Epithelial cell of prostate (primary cell): ENCODE results near the gene PRR36.

Experiments
- DNase-seq: peaks from one replicate; pipeline ENCODE4 v3.0.0-alpha.2; 2011; ENCODE audit warnings: low read depth, low spot score
- H3K27ac ChIP-seq: fragments of 450-650 bp; 2 replicates; pipeline ENCODE4 v1.5.1; 2017; ENCODE audit warnings: mild to moderate bottlenecking

The PRR36 gene

GRCh38 chr19:7914099-7914498 is 39.9 kb upstream of the PRR36 start:
- DNase-seq: no peak
- H3K27ac ChIP-seq: no peak overlapping the region

- no peak for DNase-seq
These were observed 39.5 kb upstream of the PRR36 start for GRCh38 chr19:7913652-7914051.

DNA sequence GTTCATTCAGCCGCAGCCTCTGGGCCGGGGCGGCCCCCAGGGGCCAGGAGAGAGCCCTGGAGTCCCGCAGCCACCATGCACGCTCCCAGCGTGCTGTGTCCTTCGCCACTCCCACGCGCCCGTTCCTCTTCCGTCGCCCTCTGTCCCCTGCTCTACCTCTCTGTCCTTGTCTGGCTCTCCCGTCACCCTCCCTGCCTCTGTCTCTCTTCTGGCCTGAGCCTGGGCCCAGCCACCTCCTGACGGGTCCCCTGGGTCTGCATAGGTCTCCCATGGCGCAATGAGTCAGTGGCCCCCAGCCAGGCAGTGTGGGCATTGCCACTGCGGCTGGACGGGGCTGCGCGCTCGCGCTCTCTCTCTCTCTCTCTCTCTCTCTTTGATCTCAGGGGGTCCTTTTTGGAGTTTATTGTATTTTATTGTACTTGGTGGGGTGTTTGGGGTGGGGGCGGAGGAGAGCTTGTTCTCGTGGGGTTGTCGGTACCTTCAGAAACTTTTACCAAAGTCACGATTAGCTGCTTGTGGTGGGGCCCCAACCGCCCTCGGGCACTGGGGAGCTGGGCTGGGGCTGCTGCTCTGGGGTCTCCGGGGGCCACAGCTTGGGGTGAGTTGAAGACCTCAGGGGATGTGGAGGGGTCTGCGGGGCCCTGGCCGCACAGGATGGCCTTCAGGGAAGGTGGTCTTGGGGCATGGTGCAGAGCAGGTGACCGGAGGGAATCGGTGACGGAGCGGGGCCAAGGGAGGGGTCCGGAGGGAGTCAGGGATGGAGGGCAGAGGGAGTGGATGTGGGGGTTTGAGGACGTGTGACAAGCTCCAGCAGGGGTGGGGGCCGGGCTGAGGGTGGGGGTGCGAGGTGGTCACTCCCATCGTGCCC is 38.7 kb upstream of the PRR36 start:
- H3K27ac ChIP-seq: no peak overlapping the region
- DNase-seq: no peak

More at GRCh38 chr19:7913652-7914051, 39.5 kb upstream of the PRR36 start:
- H3K27ac ChIP-seq: no peak overlapping the region

DNA sequence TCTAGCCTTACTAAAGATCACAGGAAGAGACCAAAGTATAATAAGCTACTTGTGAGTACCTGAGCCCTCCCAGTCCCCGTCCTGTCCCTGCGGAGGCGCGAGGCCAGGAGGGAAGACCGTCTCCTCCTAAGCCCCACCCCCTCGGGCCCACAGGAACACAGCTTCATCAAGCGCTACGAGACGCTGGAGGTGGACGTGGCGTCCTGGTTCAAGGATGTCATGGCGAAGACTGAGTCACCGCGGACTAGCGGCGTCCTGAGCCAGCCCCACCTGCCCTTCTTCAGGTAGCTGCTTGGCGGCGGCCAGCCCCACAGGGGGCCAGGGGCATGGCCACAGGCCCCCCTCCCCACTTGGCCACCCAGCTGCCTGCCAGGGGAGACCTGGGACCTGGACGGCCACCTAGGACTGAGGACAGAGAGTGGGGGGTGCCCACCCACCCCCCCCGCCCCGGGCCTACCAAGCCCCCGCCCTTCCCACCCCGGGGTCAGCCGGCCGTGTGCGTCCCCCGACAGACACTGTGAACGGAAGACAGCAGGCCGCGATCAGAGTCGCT is 38.0 kb upstream of the PRR36 start:
- no peak overlapping the region for H3K27ac ChIP-seq
- DNase-seq: no peak

DNA sequence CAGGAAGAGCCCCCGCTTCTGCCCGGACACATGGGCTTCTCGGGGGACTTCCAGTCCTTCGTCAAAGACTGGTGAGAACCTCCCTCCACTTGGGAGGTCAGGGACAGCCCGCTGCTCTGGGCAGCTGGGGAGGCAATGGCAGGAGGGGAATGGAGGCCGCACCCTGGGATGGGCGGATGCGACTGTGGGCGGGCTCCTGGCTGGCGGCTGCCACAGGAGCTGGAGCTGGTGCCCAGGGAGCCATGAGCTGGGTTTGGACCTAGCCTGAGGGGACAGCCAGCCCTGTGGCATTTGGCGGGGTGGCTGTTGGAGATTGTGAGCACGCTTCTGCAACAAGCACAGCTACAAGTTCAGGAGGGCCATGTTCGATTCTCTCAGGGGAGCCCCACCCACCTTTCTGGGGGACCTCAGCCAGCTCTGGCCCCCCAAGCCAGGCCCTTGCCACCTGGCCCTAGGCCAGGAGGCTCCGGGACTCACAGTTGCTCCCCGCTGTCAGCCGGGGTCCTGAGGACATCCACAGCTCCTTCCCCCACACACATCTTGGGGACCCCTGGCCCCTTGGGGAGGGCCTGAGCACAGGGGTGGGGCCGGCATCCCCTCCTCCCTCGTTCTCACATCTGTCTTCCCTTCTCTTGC is 37.4 kb upstream of the PRR36 start:
- DNase-seq: no peak
- no peak overlapping the region for H3K27ac ChIP-seq

DNA sequence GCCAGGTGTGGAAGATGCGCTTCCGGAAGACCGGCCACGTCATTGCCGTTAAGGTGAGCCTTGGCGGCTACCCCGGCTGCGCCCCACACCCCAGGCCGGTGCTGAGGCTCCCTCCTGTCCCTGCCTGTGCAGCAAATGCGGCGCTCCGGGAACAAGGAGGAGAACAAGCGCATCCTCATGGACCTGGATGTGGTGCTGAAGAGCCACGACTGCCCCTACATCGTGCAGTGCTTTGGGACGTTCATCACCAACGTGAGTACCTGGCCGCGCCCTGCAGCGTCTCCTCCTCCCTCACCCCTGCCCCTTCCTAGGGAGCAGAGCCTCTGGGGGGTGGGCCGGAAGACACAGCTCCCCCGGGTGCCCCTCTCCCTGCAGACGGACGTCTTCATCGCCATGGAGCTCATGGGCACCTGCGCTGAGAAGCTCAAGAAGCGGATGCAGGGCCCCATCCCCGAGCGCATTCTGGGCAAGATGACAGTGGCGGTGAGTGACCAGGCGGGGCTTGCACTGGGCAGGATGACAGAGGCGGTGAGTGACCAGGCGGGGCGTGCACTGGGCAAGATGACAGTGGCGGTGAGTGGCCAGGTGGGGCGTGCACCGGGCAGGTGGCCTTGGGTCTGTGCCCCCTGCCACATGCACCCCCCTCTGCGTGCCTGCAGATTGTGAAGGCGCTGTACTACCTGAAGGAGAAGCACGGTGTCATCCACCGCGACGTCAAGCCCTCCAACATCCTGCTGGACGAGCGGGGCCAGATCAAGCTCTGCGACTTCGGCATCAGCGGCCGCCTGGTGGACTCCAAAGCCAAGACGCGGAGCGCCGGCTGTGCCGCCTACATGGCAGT is 36.4 kb upstream of the PRR36 start:
- DNase-seq: no peak
- H3K27ac ChIP-seq: no peak overlapping the region

DNA sequence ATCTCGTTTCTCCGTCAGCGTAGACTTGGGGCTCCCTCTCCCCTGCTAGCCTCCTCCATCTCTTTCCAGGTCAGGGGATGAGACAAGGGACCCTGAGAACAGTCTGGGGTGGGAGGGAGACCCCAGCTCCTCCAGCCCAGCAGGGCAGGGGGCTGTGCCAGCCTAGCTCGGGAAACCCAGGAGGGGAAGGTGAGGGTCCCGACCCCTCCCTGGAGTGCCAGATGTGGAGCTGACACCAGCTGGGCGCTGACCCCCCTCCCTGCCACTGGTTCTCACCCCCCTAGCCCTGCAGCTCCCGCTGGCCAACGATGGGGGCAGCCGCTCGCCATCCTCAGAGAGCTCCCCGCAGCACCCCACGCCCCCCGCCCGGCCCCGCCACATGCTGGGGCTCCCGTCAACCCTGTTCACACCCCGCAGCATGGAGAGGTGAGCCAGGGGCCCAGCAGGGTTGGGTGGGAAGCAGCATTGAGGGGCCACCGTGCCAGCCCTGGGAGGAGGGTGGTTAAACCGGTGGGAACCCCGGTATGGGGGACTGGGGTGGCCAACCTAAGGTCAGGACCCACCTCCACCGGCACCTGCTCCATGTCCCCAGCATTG is 35.4 kb upstream of the PRR36 start:
- DNase-seq: no peak

GRCh38 chr19:7908742-7909461 is 34.7 kb upstream of the PRR36 start:
- H3K27ac ChIP-seq: no peak overlapping the region
- DNase-seq: no peak

More for the DNA sequence above, 35.4 kb upstream of the PRR36 start:
- no peak overlapping the region for H3K27ac ChIP-seq

DNA sequence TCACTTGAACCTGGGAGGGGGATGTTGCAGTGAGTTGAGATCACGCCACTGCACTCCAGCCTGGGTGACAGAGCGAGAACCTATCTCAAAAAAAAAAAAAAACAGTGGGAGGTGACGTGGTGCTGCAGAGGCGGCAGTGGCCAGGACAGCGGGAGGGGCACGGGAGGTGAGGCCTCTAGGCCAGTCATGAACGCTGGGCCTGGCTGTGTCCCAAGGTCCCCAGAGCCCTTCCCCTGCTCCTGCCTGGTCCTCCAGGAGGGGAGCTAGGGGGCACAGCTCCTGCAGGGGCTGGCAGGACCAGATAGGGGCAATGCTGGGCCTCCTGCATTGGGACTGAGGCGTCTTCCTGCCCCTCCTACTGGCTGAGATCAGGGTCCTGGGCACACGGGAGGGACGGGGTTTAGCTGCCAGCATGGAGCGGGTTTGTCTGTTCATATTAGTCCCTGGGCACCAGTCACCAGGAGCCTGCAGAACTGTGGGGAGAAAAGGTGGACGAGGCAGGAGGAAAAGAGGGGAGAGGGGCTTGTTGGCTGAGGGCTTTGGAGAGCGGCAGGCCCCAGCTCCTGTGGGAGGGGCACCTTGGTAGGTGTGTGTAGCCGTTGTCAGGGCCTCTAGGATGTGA is 34.0 kb upstream of the PRR36 start:
- no peak overlapping the region for H3K27ac ChIP-seq
- DNase-seq: no peak

GRCh38 chr19:7907544-7907943 is 33.4 kb upstream of the PRR36 start:
- no peak overlapping the region for H3K27ac ChIP-seq
- no peak for DNase-seq

- no peak for DNase-seq
- no peak overlapping the region for H3K27ac ChIP-seq
These were observed 32.9 kb upstream of the PRR36 start for GRCh38 chr19:7907122-7907521.

DNA sequence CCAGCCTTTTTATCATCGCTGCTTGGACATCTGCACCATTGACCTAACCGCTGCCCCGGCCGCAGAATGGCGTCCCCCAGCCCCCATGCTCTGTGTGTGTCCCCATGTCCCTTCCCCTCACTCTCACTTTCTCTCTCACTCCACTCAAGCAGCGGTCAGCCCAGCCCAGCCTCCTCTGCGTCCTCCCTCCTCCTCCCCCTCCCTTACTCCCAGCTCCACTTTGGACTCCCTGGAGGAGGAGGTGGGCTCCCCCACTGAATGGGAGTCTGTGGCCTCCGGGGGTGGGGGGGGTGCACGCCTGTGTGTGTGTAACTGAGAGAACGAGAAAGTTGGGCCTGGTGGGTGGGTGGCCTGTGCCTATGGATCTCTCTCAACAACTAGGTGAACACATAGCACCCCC is 31.7 kb upstream of the PRR36 start:
- DNase-seq: no peak
- no peak overlapping the region for H3K27ac ChIP-seq

DNA sequence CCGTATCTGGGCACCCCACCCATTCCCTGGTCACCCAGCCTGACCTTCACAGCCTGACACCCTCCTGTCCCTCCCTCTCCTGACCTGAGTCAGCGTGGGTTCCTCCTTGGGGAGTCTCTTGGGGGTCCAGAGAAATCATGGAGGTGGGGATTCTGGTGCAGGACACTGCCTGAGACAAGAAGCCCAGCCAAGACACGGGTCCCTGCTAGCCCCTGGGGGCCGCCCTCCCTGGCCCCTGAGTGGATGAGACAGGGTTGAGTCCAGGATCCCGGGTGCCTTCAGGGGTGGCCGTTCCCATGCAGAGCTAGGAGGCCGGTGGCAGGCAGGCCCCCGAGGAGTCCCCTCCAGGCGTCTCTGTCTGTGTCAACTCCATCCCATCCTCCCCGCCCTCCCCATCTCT is 31.1 kb upstream of the PRR36 start:
- H3K27ac ChIP-seq: no peak overlapping the region
- no peak for DNase-seq

DNA sequence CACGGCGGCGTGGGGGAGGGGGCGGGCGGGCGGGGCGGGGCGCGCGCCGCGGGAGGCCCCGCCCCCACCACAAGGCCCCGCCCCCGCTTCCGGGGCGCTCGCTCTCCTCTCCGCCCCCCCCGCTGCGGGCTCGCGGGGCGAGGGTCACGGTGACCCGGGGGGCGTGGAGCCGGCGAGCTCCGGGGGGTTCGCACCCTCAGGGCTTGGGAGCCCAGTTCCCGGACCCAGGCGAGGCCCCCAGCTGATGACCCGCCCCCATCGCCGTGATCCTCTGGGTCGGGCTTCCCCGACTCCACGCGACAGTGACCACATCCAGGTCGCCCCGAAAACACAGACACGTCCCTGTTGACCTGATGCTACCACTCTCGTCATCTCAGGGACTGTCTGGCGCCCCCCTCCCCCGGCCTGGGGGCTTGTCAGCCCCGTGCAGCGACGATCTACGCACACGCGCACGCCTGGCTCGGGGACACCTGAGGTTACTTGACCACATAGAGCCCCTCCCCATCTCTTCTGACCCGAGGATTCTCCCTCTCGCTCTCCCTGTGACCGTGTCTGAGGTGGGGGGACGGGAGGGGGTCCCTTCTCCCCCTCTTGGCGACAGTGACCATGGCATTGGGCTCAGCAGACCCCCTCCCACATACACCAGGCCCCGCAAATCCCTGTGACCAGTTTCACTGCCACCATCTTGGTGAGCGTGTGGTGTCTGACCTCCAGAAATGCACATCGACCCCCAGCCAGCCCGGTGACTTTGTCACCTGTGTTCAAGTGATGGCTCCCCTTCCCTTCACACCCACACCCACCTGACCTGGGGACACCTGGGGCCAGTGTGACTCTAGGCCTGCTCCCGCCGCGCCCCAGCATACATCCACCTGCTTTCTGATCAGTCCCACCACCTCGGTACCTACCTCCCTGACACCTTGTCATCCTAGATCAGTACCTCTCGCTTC is 30.2 kb upstream of the PRR36 start:
- DNase-seq: no peak
- peak overlapping the region; percentile 81 for H3K27ac ChIP-seq

- peak; percentile 89 for DNase-seq
- H3K27ac ChIP-seq: peak within 1 kb of the TSS; percentile 81
These were observed 29.3 kb upstream of the PRR36 start, which contains the start of gene MAP2K7 for GRCh38 chr19:7903244-7904073. Gene MAP2K7 (plus strand): TSS chr19:7903877. CDS start chr19:7903945, 68 bp downstream.

DNA sequence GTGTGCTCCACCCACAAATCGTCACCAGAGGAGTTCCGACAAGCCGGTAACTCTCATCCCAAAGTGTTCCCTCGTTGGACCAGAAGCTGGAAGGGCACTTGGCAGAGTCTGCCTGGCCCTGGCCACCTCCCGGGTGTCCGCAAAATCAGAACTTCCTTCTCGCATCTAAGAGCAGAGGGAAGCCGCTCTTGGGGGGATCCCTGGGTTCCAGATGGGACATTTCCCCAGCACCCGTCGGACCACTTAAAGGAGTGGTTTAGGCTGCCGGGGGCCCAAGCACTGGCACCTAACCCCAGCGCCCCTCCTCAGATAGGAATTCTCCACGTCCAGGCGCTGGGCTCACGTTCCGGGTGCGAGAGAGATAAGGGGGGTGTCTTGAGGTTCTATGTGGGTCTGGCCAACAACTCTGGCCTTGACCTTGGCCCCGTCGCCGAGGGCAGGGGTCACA is 28.6 kb upstream of the PRR36 start:
- DNase-seq: no peak
- H3K27ac ChIP-seq: peak overlapping the region; percentile 81

DNA sequence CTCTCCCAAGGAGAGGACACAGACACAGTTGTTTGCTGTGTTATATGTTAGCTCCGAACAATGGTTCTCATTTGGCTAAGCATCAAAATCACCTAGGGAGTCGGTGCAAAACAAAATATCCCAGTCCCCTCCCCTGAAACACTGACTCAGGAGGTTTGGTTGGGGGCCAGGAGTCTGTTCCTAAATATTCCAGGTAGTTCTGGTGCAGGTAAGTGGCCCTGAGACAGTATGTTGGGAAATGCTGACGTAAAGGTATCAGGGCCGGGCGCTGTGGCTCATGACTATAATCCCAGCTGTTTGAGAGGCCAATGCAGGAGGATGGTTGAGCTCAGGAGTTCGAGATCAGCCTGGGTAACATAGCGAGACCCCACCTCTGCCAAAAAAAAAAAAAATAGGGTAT is 27.1 kb upstream of the PRR36 start:
- no peak for DNase-seq
- H3K27ac ChIP-seq: peak overlapping the region; percentile 81
